NCI-H524 treated with DMSO at 0.1 percent for 48 hours (cell line): ENCODE data around the gene TFAP2A.

Experiments used
- DNase-seq: peaks from one replicate; lab custom pipeline; 2025; lab: John Stamatoyannopoulos, UW

TFAP2A gene

DNA sequence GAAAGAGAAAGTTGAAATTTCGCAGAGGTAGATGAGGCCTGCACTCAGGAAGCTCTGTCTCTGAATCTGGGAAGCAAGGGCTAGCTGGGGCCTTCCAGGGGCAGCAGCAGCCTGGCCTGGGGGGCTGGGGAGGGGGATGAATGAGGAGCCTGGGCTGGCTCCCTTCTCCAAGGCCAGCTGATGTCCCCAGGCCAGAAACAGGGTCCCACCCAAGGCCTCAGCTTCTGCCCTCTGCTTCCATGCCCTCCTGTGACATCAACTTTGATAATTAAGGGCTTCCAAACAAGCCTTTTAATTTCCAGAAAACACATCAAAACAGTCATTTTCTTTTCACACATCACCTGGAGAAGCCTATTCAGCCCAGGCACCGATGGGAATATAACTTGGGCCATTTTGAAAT lies 15.4 kb downstream of the TFAP2A start:
- DNase-seq, result no peak

- DNase-seq, result no peak
Measured at GRCh38 chr6:10398446-10399218, 16.2 kb downstream of the TFAP2A start.

GRCh38 chr6:10397756-10398445 lies 17.0 kb downstream of the TFAP2A start:
- no peak for DNase-seq

- DNase-seq, result no peak
Measured at GRCh38 chr6:10396785-10397184, 18.1 kb downstream of the TFAP2A start.

GRCh38 chr6:10395704-10396546 lies 18.9 kb downstream of the TFAP2A start:
- DNase-seq, result no peak

DNA sequence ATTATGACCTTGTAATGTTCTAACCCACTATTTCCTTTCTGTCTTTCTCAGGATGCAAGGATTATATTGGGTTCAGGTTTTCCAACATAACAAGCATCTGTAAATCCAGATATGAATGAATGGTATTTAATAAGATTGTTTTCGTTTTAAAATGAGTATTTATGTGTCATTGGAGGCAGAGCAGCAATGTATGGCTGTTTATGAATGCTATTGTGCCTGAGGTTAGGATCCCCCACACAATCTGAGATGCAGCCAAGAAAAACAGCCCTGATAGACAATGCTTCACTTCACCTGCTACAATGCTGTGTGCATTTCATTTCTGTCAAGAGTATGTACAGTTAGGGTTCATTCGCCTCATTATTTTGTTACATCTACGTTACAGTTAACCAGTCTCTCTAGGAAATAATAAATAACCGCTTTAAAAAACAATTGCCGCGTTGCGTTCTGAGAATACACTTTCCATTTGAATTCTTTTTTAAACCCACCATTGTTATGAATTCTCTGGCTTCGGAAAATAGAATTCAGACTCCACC lies 19.6 kb downstream of the TFAP2A start:
- no peak for DNase-seq

- no peak for DNase-seq
Measured at GRCh38 chr6:10393544-10394225, 21.2 kb downstream of the TFAP2A start.

DNA sequence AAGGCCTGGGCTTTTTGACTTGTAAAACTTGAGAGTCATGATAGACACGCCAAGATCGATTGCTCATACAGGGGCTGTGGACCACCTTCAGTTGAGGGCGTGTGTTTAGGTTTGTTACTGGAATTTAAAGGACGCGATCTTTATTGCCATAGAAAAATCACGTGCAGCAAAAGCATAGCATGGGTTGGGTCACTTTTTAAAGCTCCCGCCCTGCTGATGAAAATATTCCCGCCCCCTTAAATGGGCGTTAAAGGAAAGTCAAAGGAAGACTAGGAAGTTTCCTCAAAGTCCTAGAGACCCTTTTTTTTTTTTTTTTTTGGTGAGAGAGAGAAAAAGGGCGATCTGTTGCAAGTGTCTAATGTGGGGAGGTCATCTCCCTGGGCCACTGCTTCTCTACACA lies 23.1 kb downstream of the TFAP2A start:
- DNase-seq, result no peak

DNA sequence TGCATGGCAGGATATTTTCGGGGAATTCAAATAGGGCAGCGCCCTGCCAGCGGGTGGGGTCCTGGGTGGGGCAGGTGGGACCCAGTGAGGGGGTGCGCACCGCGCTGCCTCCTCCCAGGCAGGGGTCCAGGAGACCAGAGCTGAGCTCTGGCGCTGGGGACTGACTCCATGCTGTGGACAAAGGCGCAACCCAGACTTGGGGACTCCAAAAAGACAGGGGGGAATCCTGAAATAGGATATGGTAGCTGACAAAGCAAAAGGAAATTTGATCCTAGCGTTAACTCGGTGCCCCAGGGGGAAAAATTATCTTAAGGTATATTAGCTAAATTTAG lies 23.6 kb downstream of the TFAP2A start:
- DNase-seq, result no peak

- DNase-seq, result no peak
Measured at GRCh38 chr6:10390495-10391298, 24.2 kb downstream of the TFAP2A start.

DNA sequence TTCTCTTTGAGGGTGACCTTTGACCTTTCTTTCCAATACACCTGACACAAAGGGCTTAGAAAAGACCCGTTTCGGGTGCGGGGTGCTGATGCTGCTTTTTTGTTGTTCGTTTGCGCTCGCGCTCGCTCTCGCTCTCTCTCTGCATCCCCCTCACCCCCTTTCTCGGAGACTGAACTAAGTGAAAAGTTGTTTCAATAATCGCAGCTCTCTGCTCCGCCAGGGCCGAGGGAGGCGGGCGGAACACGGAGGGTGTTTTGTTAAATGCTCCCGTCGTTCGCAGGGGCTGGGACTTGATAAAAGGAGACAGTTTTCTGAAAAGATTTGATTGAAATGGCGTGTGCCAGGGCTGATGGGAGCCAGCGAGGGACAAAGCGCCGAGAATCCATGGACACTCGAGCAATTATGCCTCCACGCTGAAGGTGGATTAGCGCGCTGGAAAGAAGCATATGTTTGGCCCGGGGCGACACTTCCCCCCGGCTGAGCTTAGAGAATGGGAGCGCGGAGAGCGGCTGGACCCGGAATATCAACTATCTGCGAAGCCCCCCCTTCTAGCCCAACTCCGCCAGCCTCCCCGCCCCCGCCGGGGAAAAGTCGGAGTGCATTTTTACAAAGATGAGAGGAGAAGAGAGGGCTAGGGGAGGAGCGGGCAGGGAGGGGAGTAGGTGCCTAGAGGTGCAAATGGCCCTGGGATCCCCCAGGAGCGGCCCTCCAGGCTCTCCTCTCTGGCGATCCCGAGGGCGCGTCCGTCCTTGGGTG lies 25.0 kb downstream of the TFAP2A start:
- DNase-seq, result no peak

GRCh38 chr6:10386756-10387654 lies 27.9 kb downstream of the TFAP2A start:
- no peak for DNase-seq

DNA sequence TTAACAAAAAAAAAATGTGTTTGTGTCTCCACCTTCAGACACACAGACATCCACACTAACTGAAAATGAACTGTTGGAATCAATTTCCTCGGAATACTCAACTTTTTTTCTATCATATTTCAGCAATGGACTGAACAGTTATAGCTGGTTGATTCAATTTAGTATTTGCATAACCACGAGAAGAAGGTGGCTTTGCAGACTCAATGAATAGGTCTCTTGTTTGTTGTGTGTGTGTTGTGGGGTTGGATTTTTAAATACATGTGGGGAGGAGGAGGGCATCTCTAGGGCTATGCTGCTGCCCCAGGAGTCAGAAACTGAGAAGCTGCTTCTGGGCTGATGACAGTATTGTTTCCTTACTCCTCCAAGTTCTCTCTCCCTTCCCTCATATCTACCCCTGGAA lies 28.7 kb downstream of the TFAP2A start:
- DNase-seq, result no peak

- DNase-seq, result no peak
Measured at GRCh38 chr6:10385524-10386132, 29.2 kb downstream of the TFAP2A start.

GRCh38 chr6:10384610-10385523 lies 30.0 kb downstream of the TFAP2A start:
- DNase-seq, result no peak

DNA sequence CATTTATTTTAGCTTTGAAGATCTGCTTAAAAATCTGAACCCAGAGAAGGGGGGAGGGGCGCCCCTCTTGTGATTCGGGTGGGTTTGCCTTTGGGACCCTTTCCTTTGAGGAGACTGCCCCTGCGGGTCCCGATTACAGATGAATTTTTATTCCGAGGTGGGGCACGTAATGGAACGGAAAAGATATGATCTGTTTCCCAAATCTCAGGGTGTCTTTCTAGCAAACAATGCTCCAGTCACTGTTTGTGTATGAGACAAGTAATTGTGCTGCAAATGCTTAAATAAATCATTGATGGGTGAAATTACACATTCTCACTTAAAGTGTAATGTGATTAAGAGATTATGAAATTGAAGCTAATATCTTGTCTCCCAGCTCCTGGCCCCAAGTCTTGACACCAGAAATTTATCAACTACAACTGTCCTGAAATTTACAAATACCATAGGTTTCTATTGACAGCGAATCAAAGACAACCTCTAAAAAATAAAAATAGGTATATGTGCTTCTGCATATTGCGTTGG lies 30.7 kb downstream of the TFAP2A start:
- DNase-seq, result no peak

DNA sequence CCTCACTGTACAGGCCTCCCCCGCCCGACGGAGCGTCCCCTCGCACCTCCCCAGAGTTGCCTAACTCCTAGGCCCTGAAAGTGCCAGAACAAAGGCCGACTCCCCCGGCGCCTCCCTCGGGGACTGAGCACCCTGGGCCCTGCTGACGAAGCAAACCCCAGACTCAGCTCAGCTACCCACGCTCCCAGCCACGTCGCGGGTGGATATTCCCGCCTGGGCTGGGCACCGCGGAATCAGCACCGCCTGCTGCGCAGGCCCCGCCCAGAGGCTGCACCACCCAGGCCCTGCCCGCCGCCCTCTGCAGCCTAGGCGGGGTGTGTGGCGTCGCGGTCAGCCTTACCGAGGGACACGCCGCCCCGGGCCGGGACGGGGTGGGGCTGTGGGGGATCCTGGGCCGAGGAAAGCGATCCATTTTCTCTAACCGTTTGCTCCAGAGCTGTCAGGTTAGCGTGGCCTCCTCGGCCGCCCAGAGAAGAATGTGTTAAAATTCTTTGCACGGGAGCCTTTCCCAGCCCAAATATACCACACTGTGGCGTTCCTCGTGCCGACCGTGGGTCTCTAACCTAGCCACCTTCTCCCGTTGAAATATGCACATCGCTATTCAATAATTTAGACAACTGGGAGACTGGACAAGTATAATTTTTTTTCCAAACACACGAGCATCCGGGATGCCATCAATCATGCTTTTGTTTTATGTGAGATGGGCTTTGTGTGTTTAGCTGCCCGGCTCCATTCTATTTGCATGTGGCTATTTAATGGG lies 31.4 kb downstream of the TFAP2A start:
- no peak for DNase-seq
